SK-N-SH (cell line): ENCODE results near the gene HAUS8. TPM values are rescaled to one million over a fixed set of nuclear protein-coding genes. Genes with fewer than 3 reads are reported as not detected.

ENCODE experiments used
- CTCF ChIA-PET: fragments of 300-600, 350-600 bp; formaldehyde crosslinking; extraction: SDS; loops from one replicate; lab custom pipeline; 2021; lab: Yijun Ruan, JAX
- POLR2A ChIA-PET: fragments of 350-600 bp; sonication (Branson Sonifier 250); formaldehyde crosslinking; extraction: SDS; loops from one replicate; lab custom pipeline; 2020; ENCODE audit warnings: antibody characterized with exemption, inconsistent platforms; lab: Yijun Ruan, JAX
- DNase-seq: peaks from one replicate; pipeline ENCODE4 v3.0.0; 2012
- H2AFZ ChIP-seq: fragments of 200-600 bp; sonication (generic); 2 replicates; pipeline ENCODE4 v1.8.1; 2016; ENCODE audit warnings: antibody characterized with exemption, mild to moderate bottlenecking, low read depth
- H3F3A ChIP-seq: fragments of 200-600 bp; sonication (generic); replicated peaks from 2 replicates; pipeline ENCODE3; 2016; ENCODE audit warnings: antibody characterized with exemption, mild to moderate bottlenecking; ENCODE audit not compliant: insufficient read depth
- H3K27ac ChIP-seq, 2 experiments: fragments of 200-500 bp in 1 of 2; fragments of 200-600 bp in 1 of 2; sonication (Bioruptor generic) in 1 of 2; sonication (generic), shearing (Covaris generic) in 1 of 2; 2 replicates each; pipeline versions ENCODE4 v1.5.1 to v1.6.1; 2014 to 2016; ENCODE audit warnings: low read depth in 2 of 2, inconsistent platforms in 1 of 2, low read length in 1 of 2, mild to moderate bottlenecking in 1 of 2, mixed read lengths in 1 of 2
- H3K27me3 ChIP-seq: fragments of 200-600 bp; sonication (generic), shearing (Covaris generic); 2 replicates; pipeline ENCODE4 v1.6.1; 2016; ENCODE audit warnings: mixed run types; ENCODE audit not compliant: insufficient read depth
- H3K36me3 ChIP-seq, 2 experiments: fragments of 200-500 bp in 1 of 2; fragments of 200-600 bp in 1 of 2; sonication (Bioruptor generic) in 1 of 2; sonication (generic) in 1 of 2; replicated peaks in 1 of 2; 2 replicates each; pipeline versions ENCODE3 to v1.5.1; 2014 to 2016; ENCODE audit warnings: low read length in 1 of 2, mild to moderate bottlenecking in 1 of 2; ENCODE audit not compliant: insufficient read depth in 2 of 2, control insufficient read depth in 1 of 2
- H3K4me1 ChIP-seq, 2 experiments: fragments of 200-500 bp in 1 of 2; fragments of 200-600 bp in 1 of 2; sonication (Bioruptor generic) in 1 of 2; sonication (generic), shearing (Covaris generic) in 1 of 2; 2 replicates each; pipeline versions ENCODE4 v1.5.1 to v1.6.1; 2014 to 2016; ENCODE audit warnings: low read depth in 1 of 2, low read length in 1 of 2, mixed run types in 1 of 2; ENCODE audit not compliant: insufficient read depth in 2 of 2, control insufficient read depth in 1 of 2
- H3K4me2 ChIP-seq: fragments of 200-600 bp; sonication (generic), shearing (Covaris generic); 2 replicates; pipeline ENCODE4 v1.6.1; 2017; ENCODE audit warnings: mixed run types
- H3K4me3 ChIP-seq, 2 experiments: fragments of 200-500 bp in 1 of 2; fragments of 200-600 bp in 1 of 2; sonication (Bioruptor generic) in 1 of 2; sonication (generic), shearing (Covaris generic) in 1 of 2; 2 replicates each; pipeline versions ENCODE4 v1.5.1 to v1.8.1; 2014 to 2016; ENCODE audit warnings: low read depth in 2 of 2, inconsistent platforms in 1 of 2, low read length in 1 of 2, mild to moderate bottlenecking in 1 of 2, mixed read lengths in 1 of 2, moderate library complexity in 1 of 2
- H3K79me2 ChIP-seq: fragments of 200-600 bp; sonication (generic); 2 replicates; pipeline ENCODE4 v1.8.1; 2017; ENCODE audit warnings: mild to moderate bottlenecking; ENCODE audit not compliant: insufficient read depth
- H3K9ac ChIP-seq: fragments of 200-600 bp; sonication (generic); 2 replicates; pipeline ENCODE4 v1.6.1; 2017; ENCODE audit warnings: mixed run types
- H3K9me2 ChIP-seq: fragments of 200-600 bp; sonication (generic); 2 replicates; pipeline ENCODE4 v1.6.1; 2017; ENCODE audit warnings: mixed run types
- H3K9me3 ChIP-seq: fragments of 200-600 bp; sonication (generic); 2 replicates; pipeline ENCODE4 v1.6.1; 2017; ENCODE audit warnings: mixed run types, mild to moderate bottlenecking, moderate library complexity
- H4K20me1 ChIP-seq: fragments of 200-600 bp; sonication (generic); 2 replicates; pipeline ENCODE4 v1.6.1; 2017; ENCODE audit warnings: mild to moderate bottlenecking, mixed run types; ENCODE audit not compliant: insufficient read depth
- EP300 ChIP-seq, 2 experiments: IDR thresholded peaks; 2 replicates each; pipeline versions ENCODE4 v1.4.0 to v1.6.1; 2012; ENCODE audit warnings: borderline replicate concordance in 1 of 2, low read depth in 1 of 2, low read length in 1 of 2
- EZH2phosphoT487 ChIP-seq: fragments of 200-600 bp; sonication (generic); IDR thresholded peaks from 2 replicates; pipeline ENCODE4 v1.6.1; 2017; ENCODE audit warnings: low read depth, mixed run types, mild to moderate bottlenecking, antibody characterized with exemption, moderate library complexity, borderline replicate concordance
- FOXJ3 ChIP-seq: sonication (generic); formaldehyde crosslinking; IDR thresholded peaks from 2 replicates; pipeline ENCODE4 v1.5.1; 2020; ENCODE audit warnings: mild to moderate bottlenecking, missing genetic modification reagents
- GATA2 ChIP-seq: sonication (generic); formaldehyde crosslinking; IDR thresholded peaks from 2 replicates; pipeline ENCODE4 v1.5.0; 2020; ENCODE audit warnings: mild to moderate bottlenecking, missing genetic modification reagents
- MEF2A ChIP-seq: IDR thresholded peaks from 2 replicates; pipeline ENCODE4 v1.4.0; 2012; ENCODE audit warnings: low read depth, borderline replicate concordance
- MXI1 ChIP-seq: IDR thresholded peaks from 2 replicates; pipeline ENCODE4 v1.6.1; 2012; ENCODE audit warnings: mild to moderate bottlenecking, low read depth, low read length, improper control_type of control experiment
- POLR2AphosphoS5 ChIP-seq: IDR thresholded peaks from 2 replicates; pipeline ENCODE4 v1.6.1; 2012; ENCODE audit warnings: low read depth, low read length
- RAD21 ChIP-seq: IDR thresholded peaks from 2 replicates; pipeline ENCODE4 v1.6.1; 2012; ENCODE audit warnings: mild to moderate bottlenecking, low read length
- RFX5 ChIP-seq: IDR thresholded peaks from 2 replicates; pipeline ENCODE4 v1.6.1; 2012; ENCODE audit warnings: mild to moderate bottlenecking, improper control_type of control experiment, low read length
- WGBS: methylation state at CpG from one replicate; pipeline ENCODE4 v1.1.6; 2017; ENCODE audit warnings: low lambda C conversion rate; 5-methylcytosine and 5-hydroxymethylcytosine counted together
- polyA plus RNA-seq, 3 experiments: library from polyadenylated mRNA; depleted of rRNA; stranded (reverse); fragments of >200 nt; gene quantifications; 2 replicates each; pipeline ENCODE4 v1.2.3, GENCODE V29; 2012
- TF ChIP-seq, protein P1 (sequence below): fragments of 150-350 bp; IDR thresholded peaks from 2 replicates; pipeline ENCODE4 v1.6.1; 2017; ENCODE audit warnings: antibody characterized with exemption, low read length, low read depth, borderline replicate concordance
- TF ChIP-seq, protein P2 (sequence below): IDR thresholded peaks from 2 replicates; pipeline ENCODE4; 2012
- TF ChIP-seq, protein P3 (sequence below): fragments of 150-350 bp; IDR thresholded peaks from 2 replicates; pipeline ENCODE4 v1.6.1; 2016; ENCODE audit warnings: mild to moderate bottlenecking, low read depth, low read length
- TF ChIP-seq, protein P4 (sequence below): IDR thresholded peaks from 2 replicates; pipeline ENCODE4 v1.4.0; 2012; ENCODE audit warnings: low read depth, borderline replicate concordance

The HAUS8 gene
- polyA plus RNA-seq, 1 of the 3 experiments (the other 2 are of a cell fraction), result 9.6 TPM

DNA sequence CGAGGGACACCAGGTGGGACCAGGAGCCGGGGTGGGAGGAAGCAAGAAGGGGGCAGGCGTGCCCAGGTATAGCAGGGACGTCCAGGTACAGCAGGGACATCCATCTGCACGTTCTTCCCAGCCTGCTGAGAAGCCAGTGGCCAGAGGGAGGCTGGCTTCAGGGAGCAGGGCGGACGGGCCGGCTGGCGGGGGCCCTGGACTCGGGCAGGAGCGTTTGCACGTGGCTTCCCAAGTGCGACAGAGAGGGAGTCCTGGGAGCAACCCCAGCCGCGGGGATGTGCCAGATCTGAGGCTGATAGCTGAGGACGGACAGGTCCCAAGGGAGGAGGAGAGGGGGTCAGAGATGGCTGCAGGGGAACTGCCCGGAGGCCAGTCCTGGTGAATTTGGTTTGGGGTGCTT, 37.0 kb upstream of the HAUS8 start:
- no peak for DNase-seq
- Histone ChIP-seq H3K4me1 (peaks cover 10 to 22% of the 10 kb centered on the region in 2 experiments; a peak in 3 of 4 replicates), H2AFZ (no peak overlapping the region), H3K27me3 (no peaks in the 10 kb centered on the region), H3K4me2 (no peak overlapping the region), H3K9me2 (no peaks in the 10 kb centered on the region), H4K20me1 (peaks cover 8% of the 10 kb centered on the region; the same call in 1 of the 2 replicates), H3K9ac (no peak overlapping the region), H3K4me3 (no peak overlapping the region), H3K36me3 (peaks cover 15 to 17% of the 10 kb centered on the region in 2 experiments), H3F3A (peaks cover 17% of the 10 kb centered on the region), H3K9me3 (no peaks in the 10 kb centered on the region), H3K27ac (no peak overlapping the region), H3K79me2 (peaks cover 94% of the 10 kb centered on the region)
- 86% methylated on average over 15 of the region's 17 CpGs for WGBS
- TF ChIP-seq FOXJ3 (CRISPR knock-in tag), result no peak
- no peak for TF ChIP-seq POLR2AphosphoS5
- ChIA-PET POLR2A (no interaction called here), CTCF (no interaction called here)

DNA sequence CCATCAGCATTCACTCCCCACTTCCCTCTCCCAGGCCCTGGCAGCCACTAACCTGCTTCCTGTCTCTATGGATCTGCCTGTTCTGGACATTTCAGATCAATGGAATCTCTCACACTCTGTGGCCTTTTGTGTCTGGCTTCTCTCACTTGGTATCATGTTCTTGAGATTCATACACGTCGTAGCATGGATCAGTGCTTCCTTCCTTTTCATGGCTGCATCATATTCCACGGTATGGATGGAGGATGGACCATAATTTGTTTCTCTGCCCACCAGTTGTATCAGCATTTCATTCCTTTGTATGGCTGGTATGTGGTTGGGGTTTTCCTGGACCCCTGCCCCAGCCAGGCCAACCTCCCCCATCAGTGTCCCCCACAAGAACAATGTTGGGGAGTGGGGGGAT, 36.5 kb upstream of the HAUS8 start:
- DNase-seq, result no peak
- no peak overlapping the region for H3K4me3 ChIP-seq
- peaks cover 8% of the 10 kb centered on the region; the same call in 1 of the 2 replicates for H4K20me1 ChIP-seq
- peaks cover 94% of the 10 kb centered on the region for H3K79me2 ChIP-seq
- no peaks in the 10 kb centered on the region for H3K9me3 ChIP-seq
- H3K36me3 ChIP-seq, result peaks cover 15 to 17% of the 10 kb centered on the region in 2 experiments
- no peak overlapping the region for H3K4me2 ChIP-seq
- H3K27me3 ChIP-seq, result no peaks in the 10 kb centered on the region
- no peak overlapping the region for H3K27ac ChIP-seq
- peaks cover 17% of the 10 kb centered on the region for H3F3A ChIP-seq
- no peak overlapping the region for H3K9ac ChIP-seq
- TF ChIP-seq POLR2AphosphoS5, result no peak
- TF ChIP-seq, protein P1, sequence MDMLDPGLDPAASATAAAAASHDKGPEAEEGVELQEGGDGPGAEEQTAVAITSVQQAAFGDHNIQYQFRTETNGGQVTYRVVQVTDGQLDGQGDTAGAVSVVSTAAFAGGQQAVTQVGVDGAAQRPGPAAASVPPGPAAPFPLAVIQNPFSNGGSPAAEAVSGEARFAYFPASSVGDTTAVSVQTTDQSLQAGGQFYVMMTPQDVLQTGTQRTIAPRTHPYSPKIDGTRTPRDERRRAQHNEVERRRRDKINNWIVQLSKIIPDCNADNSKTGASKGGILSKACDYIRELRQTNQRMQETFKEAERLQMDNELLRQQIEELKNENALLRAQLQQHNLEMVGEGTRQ, result no peak
- no peak for TF ChIP-seq MEF2A
- TF ChIP-seq, protein P2, sequence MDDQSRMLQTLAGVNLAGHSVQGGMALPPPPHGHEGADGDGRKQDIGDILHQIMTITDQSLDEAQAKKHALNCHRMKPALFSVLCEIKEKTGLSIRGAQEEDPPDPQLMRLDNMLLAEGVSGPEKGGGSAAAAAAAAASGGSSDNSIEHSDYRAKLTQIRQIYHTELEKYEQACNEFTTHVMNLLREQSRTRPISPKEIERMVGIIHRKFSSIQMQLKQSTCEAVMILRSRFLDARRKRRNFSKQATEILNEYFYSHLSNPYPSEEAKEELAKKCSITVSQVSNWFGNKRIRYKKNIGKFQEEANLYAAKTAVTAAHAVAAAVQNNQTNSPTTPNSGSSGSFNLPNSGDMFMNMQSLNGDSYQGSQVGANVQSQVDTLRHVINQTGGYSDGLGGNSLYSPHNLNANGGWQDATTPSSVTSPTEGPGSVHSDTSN, result no peak
- H3K4me1 ChIP-seq, result peaks cover 13 to 19% of the 10 kb centered on the region in 2 experiments; a peak in 3 of 4 replicates
- 93% methylated on average over 3 of the region's 3 CpGs for WGBS
- H2AFZ ChIP-seq, result no peak overlapping the region
- POLR2A ChIA-PET, result no interaction called here
- no peaks in the 10 kb centered on the region for H3K9me2 ChIP-seq
- CTCF ChIA-PET, result no interaction called here

DNA sequence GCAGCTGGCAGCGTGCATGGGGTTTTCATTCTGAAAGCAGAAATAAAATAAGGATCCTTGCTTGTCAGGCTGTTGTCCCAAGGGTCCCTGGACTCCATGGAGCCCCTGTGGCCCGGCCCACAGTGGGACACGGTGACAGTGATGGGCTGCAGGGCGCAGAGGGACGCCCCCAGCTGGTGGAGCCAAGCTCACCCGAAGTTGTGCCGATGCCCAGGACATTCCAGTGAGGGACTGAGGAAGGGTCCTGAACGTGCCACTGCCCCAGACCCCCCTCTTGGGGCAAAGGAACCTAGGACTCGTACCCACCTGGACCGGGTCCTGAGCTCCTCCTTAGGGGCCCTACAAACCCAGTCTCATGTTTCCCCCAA, 35.3 kb upstream of the HAUS8 start:
- TF ChIP-seq EP300 (IDR thresholded peaks at IDR 0.05; ENCODE audit: borderline replicate concordance in 1 of 2, low read depth in 1 of 2, low read length in 1 of 2) (no peak), RFX5 (no peak), MEF2A (no peak), EZH2phosphoT487 (no peak), RAD21 (no peak), MXI1 (no peak), GATA2 (CRISPR knock-in tag) (no peak)
- TF ChIP-seq, protein P3, sequence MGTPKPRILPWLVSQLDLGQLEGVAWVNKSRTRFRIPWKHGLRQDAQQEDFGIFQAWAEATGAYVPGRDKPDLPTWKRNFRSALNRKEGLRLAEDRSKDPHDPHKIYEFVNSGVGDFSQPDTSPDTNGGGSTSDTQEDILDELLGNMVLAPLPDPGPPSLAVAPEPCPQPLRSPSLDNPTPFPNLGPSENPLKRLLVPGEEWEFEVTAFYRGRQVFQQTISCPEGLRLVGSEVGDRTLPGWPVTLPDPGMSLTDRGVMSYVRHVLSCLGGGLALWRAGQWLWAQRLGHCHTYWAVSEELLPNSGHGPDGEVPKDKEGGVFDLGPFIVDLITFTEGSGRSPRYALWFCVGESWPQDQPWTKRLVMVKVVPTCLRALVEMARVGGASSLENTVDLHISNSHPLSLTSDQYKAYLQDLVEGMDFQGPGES, result no peak
- TF ChIP-seq, protein P4, sequence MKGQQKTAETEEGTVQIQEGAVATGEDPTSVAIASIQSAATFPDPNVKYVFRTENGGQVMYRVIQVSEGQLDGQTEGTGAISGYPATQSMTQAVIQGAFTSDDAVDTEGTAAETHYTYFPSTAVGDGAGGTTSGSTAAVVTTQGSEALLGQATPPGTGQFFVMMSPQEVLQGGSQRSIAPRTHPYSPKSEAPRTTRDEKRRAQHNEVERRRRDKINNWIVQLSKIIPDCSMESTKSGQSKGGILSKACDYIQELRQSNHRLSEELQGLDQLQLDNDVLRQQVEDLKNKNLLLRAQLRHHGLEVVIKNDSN, result no peak
- H3K9me2 ChIP-seq, result no peaks in the 10 kb centered on the region
- H3K9me3 ChIP-seq, result no peaks in the 10 kb centered on the region
- H3K9ac ChIP-seq, result no peak overlapping the region
- DNase-seq, result no peak
- H3F3A ChIP-seq, result peaks cover 17% of the 10 kb centered on the region
- no peak overlapping the region for H2AFZ ChIP-seq
- POLR2A ChIA-PET, result no interaction called here
- 98% methylated on average over 10 of the region's 10 CpGs for WGBS
- no peak overlapping the region for H3K4me3 ChIP-seq
- no peaks in the 10 kb centered on the region for H3K27me3 ChIP-seq
- peaks cover 12 to 13% of the 10 kb centered on the region in 2 experiments; a peak in 3 of 4 replicates for H3K4me1 ChIP-seq
- no peak overlapping the region for H3K27ac ChIP-seq
- peaks cover 12 to 17% of the 10 kb centered on the region in 2 experiments for H3K36me3 ChIP-seq
- peaks cover 8% of the 10 kb centered on the region; the same call in 1 of the 2 replicates for H4K20me1 ChIP-seq
- H3K4me2 ChIP-seq, result no peak overlapping the region
- CTCF ChIA-PET, result no interaction called here
- H3K79me2 ChIP-seq, result peaks cover 92% of the 10 kb centered on the region
